ENCODE data around the gene CCNL2.

CCNL2 gene

GRCh38 chr1:1397839-1398523 is 1.2 kb downstream of the CCNL2 start:
- no peak for DNase-seq
- Histone ChIP-seq H3K27ac (ENCODE audit: low read length) (no peak overlapping the region), H3K79me2 (ENCODE audit: low read length) (peaks cover 84% of the 10 kb centered on the region), H3K4me1 (ENCODE audit: low read length) (peaks cover 14% of the 10 kb centered on the region), H4K20me1 (ENCODE audit: insufficient read depth, low read length) (no peaks in the 10 kb centered on the region), H2AFZ (ENCODE audit: low read length) (no peak overlapping the region), H3K4me3 (ENCODE audit: low read length) (peak overlapping the region; percentile 99), H3F3A (ENCODE audit: insufficient read depth, low read length) (peaks cover 8% of the 10 kb centered on the region), H3K27me3 (replicated peaks; ENCODE audit: insufficient read depth, low read length) (no peaks in the 10 kb centered on the region), H3K4me2 (ENCODE audit: low read depth, low read length) (peak overlapping the region; percentile 90), H3K9me2 (replicated peaks; ENCODE audit: insufficient read depth, low read length) (no peaks in the 10 kb centered on the region), H3K36me3 (replicated peaks; ENCODE audit: insufficient read depth, low read length) (peaks cover 18% of the 10 kb centered on the region), H3K9ac (ENCODE audit: low read length) (peak overlapping the region; percentile 97; the same call in 1 of the 2 replicates), H3K9me3 (replicated peaks; ENCODE audit: insufficient read depth, low read length) (no peaks in the 10 kb centered on the region)
- no peak for TF ChIP-seq EZH2phosphoT487 (IDR thresholded peaks at IDR 0.05; ENCODE audit: low read length)
- no peak for TF ChIP-seq CTCF (IDR thresholded peaks at IDR 0.05; ENCODE audit: low read length)
- TF ChIP-seq EZH2 (optimal IDR thresholded peaks at IDR 0.05; ENCODE audit: low read depth, low read length) = no peak

GRCh38 chr1:1395166-1395565 is 4.0 kb downstream of the CCNL2 start:
- no peak for TF ChIP-seq CTCF (IDR thresholded peaks at IDR 0.05; ENCODE audit: low read length)
- no peak for TF ChIP-seq EZH2 (optimal IDR thresholded peaks at IDR 0.05; ENCODE audit: low read depth, low read length)
- TF ChIP-seq EZH2phosphoT487 (IDR thresholded peaks at IDR 0.05; ENCODE audit: low read length) = no peak
- Histone ChIP-seq H3K9me3 (replicated peaks; ENCODE audit: insufficient read depth, low read length) (no peaks in the 10 kb centered on the region), H3F3A (ENCODE audit: insufficient read depth, low read length) (no peaks in the 10 kb centered on the region), H3K27ac (ENCODE audit: low read length) (no peak overlapping the region), H2AFZ (ENCODE audit: low read length) (no peak overlapping the region), H3K79me2 (ENCODE audit: low read length) (peaks cover 77% of the 10 kb centered on the region), H3K4me3 (ENCODE audit: low read length) (no peak overlapping the region), H3K4me1 (ENCODE audit: low read length) (peaks cover 5% of the 10 kb centered on the region), H3K9me2 (replicated peaks; ENCODE audit: insufficient read depth, low read length) (no peaks in the 10 kb centered on the region), H4K20me1 (ENCODE audit: insufficient read depth, low read length) (no peaks in the 10 kb centered on the region), H3K9ac (ENCODE audit: low read length) (no peak overlapping the region), H3K36me3 (replicated peaks; ENCODE audit: insufficient read depth, low read length) (peaks cover 25% of the 10 kb centered on the region), H3K27me3 (replicated peaks; ENCODE audit: insufficient read depth, low read length) (no peaks in the 10 kb centered on the region), H3K4me2 (ENCODE audit: low read depth, low read length) (no peak overlapping the region)
- no peak for DNase-seq

GRCh38 chr1:1394116-1394515 is 5.0 kb downstream of the CCNL2 start:
- no peaks in the 10 kb centered on the region for H4K20me1 ChIP-seq (ENCODE audit: insufficient read depth, low read length)
- no peaks in the 10 kb centered on the region for H3K9me2 ChIP-seq (replicated peaks; ENCODE audit: insufficient read depth, low read length)
- no peak for DNase-seq
- no peak overlapping the region for H3K4me3 ChIP-seq (ENCODE audit: low read length)
- no peak overlapping the region for H3K27ac ChIP-seq (ENCODE audit: low read length)
- no peak overlapping the region for H2AFZ ChIP-seq (ENCODE audit: low read length)
- peaks cover 29% of the 10 kb centered on the region for H3K36me3 ChIP-seq (replicated peaks; ENCODE audit: insufficient read depth, low read length)
- peaks cover 5% of the 10 kb centered on the region for H3K4me1 ChIP-seq (ENCODE audit: low read length)
- peaks cover 70% of the 10 kb centered on the region for H3K79me2 ChIP-seq (ENCODE audit: low read length)
- no peak overlapping the region for H3K9ac ChIP-seq (ENCODE audit: low read length)
- H3K9me3 ChIP-seq (replicated peaks; ENCODE audit: insufficient read depth, low read length) = no peaks in the 10 kb centered on the region
- H3K4me2 ChIP-seq (ENCODE audit: low read depth, low read length) = no peak overlapping the region
- H3F3A ChIP-seq (ENCODE audit: insufficient read depth, low read length) = no peaks in the 10 kb centered on the region
- H3K27me3 ChIP-seq (replicated peaks; ENCODE audit: insufficient read depth, low read length) = no peaks in the 10 kb centered on the region
- TF ChIP-seq EZH2 (optimal IDR thresholded peaks at IDR 0.05; ENCODE audit: low read depth, low read length) (no peak), EZH2phosphoT487 (IDR thresholded peaks at IDR 0.05; ENCODE audit: low read length) (no peak)

- peaks cover 29% of the 10 kb centered on the region for H3K36me3 ChIP-seq (replicated peaks; ENCODE audit: insufficient read depth, low read length)
- no peak overlapping the region for H3K4me3 ChIP-seq (ENCODE audit: low read length)
- no peak overlapping the region for H3K9ac ChIP-seq (ENCODE audit: low read length)
- no peak for DNase-seq
- TF ChIP-seq EZH2phosphoT487 (IDR thresholded peaks at IDR 0.05; ENCODE audit: low read length) = no peak
- TF ChIP-seq EZH2 (optimal IDR thresholded peaks at IDR 0.05; ENCODE audit: low read depth, low read length) = no peak
- TF ChIP-seq CTCF (IDR thresholded peaks at IDR 0.05; ENCODE audit: low read length) = no peak
- H3K4me2 ChIP-seq (ENCODE audit: low read depth, low read length) = no peak overlapping the region
- no peaks in the 10 kb centered on the region for H3K9me2 ChIP-seq (replicated peaks; ENCODE audit: insufficient read depth, low read length)
- H3F3A ChIP-seq (ENCODE audit: insufficient read depth, low read length) = no peaks in the 10 kb centered on the region
- H3K27me3 ChIP-seq (replicated peaks; ENCODE audit: insufficient read depth, low read length) = no peaks in the 10 kb centered on the region
- H3K79me2 ChIP-seq (ENCODE audit: low read length) = peaks cover 63% of the 10 kb centered on the region
- no peaks in the 10 kb centered on the region for H3K9me3 ChIP-seq (replicated peaks; ENCODE audit: insufficient read depth, low read length)
- H4K20me1 ChIP-seq (ENCODE audit: insufficient read depth, low read length) = no peaks in the 10 kb centered on the region
- H3K27ac ChIP-seq (ENCODE audit: low read length) = no peak overlapping the region
- H2AFZ ChIP-seq (ENCODE audit: low read length) = no peak overlapping the region
- H3K4me1 ChIP-seq (ENCODE audit: low read length) = peaks cover 5% of the 10 kb centered on the region
Observed at GRCh38 chr1:1393428-1393827, 5.7 kb downstream of the CCNL2 start.
